GM19193 (cell line): Measurements from ENCODE around the gene SMC1B.

Experiments
- POLR2A ChIP-seq: IDR thresholded peaks from 4 replicates; pipeline ENCODE4 v1.6.1; 2011; ENCODE audit not compliant: insufficient read depth, insufficient read length; ENCODE audit errors: extremely low read depth

The SMC1B gene

DNA sequence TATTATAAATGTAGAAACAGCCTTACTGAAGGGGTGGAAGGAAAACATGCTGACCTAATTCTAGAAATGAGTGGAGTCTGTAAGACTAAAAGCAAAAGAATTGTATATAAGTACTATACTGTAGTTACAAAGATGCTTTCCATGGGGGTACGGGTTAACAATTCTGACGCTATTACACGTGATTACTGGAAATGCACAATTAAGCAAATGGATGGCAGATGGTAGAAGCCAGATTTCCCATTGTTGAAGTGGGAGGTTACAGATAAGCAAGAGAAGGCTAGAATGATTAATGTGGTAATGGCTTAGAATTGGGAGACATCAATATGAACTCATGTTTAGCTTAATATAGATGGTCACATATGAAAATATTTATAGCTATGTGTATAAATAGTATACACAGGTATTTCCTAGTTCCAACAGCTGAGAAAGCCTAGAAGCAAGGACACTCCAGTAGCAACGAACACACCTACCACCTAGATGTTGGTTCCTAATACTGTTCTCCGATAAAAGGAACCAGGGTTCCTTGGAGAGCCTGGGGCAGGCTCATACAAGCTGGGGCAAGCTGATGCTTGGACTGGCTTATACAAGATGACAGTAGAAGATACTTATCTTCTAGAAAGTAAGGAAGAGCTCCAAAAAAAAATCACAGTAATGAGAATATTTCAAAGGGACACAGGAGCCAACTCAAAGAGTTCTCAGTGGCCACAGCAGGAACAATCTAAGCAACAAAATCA lies 13.5 kb downstream of the SMC1B start:
- no peak for TF ChIP-seq POLR2A

DNA sequence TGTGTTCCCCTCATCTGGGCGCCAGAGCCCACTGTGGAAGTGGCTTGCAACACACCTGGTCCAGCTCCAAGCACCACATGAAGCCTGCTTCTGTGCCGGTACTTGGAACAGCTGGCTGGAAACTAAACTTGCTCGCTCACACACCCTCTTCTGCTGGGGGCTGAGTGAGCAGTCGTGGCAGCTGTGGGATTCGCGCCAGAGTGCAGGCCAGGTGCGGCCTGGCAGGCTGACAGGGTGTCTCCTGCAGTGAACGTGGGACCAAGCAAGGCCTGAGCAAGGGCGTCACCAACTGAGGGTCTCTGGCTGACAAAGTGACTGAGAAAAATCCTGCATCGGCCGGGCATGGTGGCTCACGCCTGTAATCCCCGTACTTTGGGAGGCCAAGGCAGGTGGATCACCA lies 15.2 kb downstream of the SMC1B start:
- TF ChIP-seq POLR2A = no peak

DNA sequence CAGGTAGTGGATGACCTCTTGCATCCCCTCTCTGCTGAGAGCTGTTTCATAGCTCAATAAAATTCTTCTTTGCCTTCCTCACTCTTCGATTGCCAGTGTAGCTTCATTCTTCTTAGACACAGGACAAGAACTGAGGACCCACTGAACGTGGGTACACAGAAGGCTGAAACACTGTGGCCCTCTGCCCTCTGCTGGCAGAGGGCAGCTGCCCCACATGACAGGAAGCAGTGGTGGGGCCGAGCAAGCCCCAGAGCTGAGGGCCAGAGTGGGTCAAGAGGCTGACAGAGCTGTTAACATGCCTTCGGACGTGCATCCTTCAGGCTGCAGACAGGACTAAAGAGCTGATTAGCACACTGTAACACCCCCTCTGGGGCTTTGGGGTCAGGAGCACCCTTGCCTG lies 15.6 kb downstream of the SMC1B start:
- TF ChIP-seq POLR2A = no peak

DNA sequence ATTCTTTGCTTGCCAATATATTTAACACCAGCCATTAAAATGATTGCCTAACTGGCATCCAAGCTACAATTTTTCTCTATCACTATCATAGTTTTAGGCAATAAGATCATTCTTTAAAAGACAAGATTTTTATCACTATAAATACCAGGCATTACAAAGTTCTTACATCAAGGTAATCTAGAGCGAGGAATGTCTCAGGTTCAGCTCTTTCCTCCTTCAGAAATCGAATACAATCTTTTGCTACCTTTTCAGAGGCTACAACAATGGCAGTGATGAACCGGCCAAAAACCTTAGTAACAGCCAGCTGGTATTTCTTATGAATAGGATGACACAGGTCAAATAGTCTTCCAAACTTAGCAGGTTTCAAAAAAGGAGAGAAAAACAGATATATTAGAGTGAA lies 23.9 kb downstream of the SMC1B start:
- no peak for TF ChIP-seq POLR2A

DNA sequence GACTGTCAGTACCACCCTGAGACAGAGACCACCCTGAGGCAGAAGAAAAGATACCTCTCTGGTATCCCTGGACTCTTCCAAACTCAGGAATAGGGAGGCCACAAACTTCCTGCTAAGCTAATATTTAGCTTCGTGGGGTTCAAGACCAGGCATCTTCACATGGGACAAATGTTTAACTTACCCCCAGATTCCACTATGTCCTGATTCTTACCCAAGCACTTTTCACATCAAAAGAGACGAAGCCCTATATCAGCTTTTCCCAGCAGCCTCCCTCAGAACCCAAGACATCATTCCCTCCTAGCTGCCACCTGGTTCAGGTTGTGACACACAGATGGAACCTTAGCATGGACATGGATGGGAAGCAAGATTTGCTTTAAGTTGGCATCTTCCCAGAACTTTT lies 32.1 kb downstream of the SMC1B start:
- TF ChIP-seq POLR2A = no peak

DNA sequence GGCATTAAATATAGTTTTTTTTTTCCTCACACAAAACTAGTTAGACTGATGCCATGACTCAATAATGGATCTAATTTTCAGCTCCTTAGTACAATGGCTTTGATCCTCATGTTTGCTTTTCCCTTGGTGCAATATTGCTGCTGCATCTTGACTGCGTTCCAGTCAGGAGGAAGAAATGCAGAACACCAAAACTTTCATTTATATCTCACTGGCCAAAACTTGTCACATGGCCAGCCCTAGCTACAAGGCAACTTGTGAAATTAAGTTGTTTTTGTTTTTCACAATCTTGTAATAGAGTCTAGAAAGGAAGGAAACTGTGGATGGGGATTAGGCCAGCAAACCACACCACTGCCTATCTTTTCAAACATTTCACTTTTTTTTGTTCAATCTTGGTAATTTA lies 36.7 kb downstream of the SMC1B start:
- no peak for TF ChIP-seq POLR2A

DNA sequence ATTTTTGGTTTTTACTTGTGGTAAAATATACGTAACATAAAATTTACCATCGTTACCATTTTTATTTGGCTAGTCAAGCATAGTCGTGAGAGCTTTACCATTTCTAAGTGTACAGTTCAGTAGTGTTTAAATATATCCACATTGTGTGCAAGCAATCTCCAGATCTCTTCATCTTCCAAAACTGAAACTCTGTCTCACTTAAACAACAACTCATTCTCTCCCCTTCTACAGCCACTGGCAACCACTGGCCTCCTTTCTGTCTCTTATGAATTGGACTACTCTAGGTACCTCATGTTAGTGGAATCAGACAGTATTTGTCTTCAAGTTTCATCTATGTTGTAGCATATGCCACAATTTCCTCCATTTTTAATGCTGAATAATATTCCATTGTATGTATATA lies 37.4 kb downstream of the SMC1B start:
- TF ChIP-seq POLR2A = no peak

DNA sequence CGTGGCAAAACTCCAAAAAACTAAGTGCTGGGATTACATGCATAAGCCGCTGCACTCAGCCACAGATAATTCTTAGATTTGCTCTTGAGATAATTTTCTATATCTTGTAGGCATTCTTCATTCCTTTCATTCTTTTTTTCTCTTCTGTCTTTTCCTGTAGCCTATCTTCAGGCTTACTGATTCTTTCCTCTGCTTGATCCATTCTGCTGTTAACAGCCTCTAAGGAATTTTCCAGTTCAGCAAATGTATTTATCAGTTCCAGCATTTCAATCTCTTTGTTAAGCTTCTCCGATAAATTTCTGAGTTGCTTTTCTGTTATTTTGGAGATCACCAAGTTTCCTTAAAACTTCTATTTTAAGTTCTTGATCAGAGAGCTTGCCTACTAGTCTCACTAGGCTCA lies 46.7 kb downstream of the SMC1B start:
- TF ChIP-seq POLR2A = no peak

DNA sequence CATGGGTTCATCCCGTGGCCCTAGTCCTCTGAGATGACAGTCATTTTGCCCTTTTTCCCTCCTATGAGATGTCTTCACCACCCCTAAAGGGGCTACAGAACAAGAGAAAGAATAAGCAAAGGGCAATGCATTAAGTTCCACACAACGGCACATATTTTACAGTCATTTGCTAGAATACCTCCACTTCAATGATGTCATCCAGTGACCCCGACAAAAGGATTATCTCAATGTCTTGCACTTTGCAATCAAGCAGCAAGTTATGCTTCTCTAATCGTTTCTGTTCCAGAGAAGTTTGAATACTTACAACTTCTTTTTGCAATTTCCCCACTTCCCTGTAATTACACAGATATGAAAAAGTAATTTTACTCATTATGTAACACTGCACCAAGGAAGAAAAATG lies 53.8 kb downstream of the SMC1B start:
- no peak for TF ChIP-seq POLR2A

DNA sequence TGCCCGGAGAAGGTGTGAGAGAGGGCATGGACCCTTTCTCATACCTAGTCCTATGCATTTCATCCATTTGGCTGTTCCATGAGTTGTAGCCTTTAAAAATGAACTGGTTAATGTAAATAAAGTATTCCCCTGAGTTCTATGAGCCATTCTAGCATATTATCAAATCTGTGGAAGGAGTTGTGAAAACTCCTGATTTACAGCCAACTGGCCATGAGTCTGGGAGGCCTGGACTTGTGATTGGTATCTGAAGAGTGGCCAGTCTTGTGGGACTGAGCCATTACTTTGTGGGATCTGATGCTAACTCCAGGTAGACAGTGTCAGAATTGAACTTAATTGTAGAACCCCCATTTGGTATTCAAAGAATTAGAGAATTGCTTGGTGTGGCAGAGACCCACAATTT lies 55.3 kb downstream of the SMC1B start:
- no peak for TF ChIP-seq POLR2A

DNA sequence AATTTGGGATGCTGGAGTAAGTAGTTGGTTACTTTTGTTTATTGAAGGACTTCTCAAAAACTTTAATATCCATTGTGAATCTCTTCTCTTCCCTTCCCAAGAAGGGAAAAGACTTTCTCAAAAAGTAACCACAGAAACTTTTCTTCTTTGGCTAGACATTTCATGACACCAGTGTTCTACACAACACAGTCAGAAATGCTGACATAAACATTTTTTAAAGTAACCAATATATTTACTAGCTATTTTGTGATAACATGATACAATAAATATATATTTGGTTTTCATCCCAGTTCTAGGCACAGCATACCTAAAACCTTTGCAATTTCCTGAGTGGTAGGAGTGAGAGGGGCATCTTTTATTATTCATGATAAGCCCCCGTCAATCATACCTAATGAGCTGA lies 55.9 kb downstream of the SMC1B start:
- no peak for TF ChIP-seq POLR2A

DNA sequence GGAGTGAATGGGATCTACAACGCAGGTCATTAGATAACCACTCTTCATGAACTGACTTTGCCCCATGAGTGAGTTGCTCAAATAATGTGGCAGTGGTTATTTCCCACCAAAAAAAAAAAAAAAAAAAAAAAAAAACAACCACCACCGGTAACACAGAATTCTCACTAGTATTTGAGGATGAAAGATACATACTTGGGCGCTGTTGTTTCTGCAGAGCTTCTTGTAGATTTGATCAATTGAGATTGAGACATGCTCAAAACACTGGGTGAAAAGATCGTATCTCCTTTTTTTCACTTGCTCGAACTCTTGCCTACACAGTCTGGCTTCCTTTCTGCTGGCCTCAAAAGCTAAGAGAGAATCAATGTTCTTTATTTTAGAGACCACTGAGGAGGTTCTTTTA lies 59.6 kb downstream of the SMC1B start:
- TF ChIP-seq POLR2A = no peak

DNA sequence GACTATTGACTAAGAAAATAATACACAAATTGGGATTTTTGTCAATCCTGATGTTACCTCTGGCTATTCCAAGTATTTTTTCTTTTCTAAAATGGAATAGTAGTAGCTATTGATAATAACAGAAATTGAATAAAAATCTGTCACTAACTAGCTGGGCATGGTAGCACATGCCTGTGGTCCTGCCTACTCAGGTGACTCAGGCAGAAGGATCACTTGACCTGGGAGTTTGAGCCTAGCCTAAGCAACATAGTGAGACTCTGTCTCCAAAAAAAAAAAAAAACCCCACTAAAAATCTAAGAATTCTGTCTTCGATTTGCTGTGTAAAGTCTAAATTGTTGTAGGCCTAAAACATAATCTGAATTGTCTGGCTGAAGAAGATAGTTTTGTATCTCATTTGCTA lies 61.4 kb downstream of the SMC1B start:
- TF ChIP-seq POLR2A = no peak

DNA sequence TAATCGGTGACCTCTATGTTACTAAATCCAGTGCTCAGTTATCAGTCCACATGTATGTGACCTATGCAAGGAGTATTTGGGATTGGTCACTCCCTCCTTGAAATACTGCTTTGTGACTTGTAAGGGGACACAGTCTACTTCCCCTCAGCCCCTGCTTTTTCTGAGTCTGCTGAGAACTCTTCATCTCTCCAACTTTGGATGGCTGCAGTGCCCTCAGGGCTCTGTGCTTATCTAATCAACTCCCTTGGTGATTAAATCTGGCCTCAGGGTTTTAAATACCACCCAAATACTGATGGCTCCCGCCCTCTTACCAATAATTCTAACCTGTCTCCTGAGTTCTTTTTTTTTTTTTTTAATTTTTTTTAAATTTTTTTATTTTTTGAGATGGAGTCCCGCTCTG lies 63.5 kb downstream of the SMC1B start:
- TF ChIP-seq POLR2A = no peak

DNA sequence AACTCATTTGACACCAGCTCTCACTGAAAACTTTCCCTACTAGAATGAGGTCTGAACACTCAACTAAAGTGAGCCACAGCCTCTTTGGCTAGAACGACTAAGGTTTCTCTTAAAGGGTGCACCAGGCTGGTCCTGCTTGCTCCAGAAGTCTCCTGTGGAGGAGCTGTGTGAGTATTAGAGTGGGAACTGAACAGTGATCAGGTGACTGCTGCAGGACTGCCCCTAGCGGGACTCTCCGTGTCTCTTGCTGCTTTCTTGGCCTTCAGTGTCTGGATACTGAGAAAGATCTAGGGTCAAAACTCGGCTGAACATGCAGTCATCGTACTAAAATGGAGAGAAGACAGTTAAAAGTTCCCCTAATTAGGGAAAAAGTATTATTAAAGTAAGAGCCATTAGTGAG lies 69.1 kb downstream of the SMC1B start:
- no peak for TF ChIP-seq POLR2A

DNA sequence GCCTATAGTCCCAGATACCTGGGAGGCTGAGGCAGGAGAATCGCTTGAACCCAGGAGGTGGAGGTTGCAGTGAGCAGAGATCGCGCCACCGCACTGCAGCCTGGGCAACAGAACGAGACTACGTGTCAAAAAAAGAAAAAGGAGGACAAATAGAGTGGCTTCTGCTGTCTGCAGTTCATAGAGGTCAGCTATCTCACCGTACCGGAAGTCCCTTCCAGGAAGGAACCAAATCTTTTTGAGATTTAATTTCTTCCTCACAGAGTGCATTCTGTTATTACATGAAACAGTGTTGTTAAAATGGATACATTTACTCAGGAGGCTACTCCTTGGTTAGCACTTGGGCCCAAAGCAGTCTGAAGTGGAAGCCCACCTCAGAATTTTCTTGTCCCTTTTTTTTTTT lies 70.3 kb downstream of the SMC1B start:
- TF ChIP-seq POLR2A = no peak

DNA sequence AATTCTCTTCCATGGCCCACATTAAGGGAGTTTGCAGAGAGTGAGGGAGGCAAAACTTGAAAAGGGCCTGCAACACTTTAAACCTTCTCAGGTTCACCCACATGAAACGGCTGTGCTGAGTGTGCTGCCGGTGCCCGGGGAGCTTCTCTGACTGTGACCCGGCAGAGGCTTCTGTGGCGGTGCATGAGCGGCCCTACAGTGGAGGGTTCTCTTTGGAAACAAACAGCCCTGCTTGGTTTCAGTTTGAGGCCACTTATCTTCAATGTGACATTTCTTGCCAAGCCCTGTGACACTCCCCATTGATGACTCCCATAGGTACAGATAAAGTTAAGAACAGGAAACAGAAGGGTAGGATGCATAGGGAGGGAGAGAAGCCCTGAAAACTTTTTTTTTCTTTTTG lies 71.9 kb downstream of the SMC1B start:
- TF ChIP-seq POLR2A = no peak
